HEK293T (cell line): Measurements from ENCODE around the gene ASNSD1.

Experiments
- CTCF ChIA-PET: fragments of 350-600 bp; formaldehyde crosslinking; extraction: SDS; loops from one replicate; lab custom pipeline; 2021; ENCODE audit warnings: antibody characterized with exemption, inconsistent platforms; lab: Yijun Ruan, JAX
- POLR2A ChIA-PET: fragments of 350-600 bp; formaldehyde crosslinking; extraction: SDS; loops from one replicate; lab custom pipeline; 2020; ENCODE audit warnings: antibody characterized with exemption, inconsistent platforms; lab: Yijun Ruan, JAX
- DNase-seq: peaks from one replicate; pipeline ENCODE4 v3.0.0; 2012; ENCODE audit warnings: mixed read lengths; ENCODE audit errors: extremely low spot score
- ARNT ChIP-seq: fragments of 450-650 bp; IDR thresholded peaks from 2 replicates; pipeline ENCODE4 v1.6.1; 2017; ENCODE audit warnings: mild to moderate bottlenecking
- BHLHE40 ChIP-seq: fragments of 450-650 bp; IDR thresholded peaks from 2 replicates; pipeline ENCODE4 v1.6.1; 2016; ENCODE audit warnings: mild to moderate bottlenecking, moderate library complexity, borderline replicate concordance
- CTBP1 ChIP-seq: fragments of 450-650 bp; IDR thresholded peaks from 2 replicates; pipeline ENCODE4 v1.6.1; 2016; ENCODE audit warnings: borderline replicate concordance
- ELF4 ChIP-seq: fragments of 450-650 bp; IDR thresholded peaks from 2 replicates; pipeline ENCODE4 v1.6.1; 2017; ENCODE audit warnings: antibody characterized with exemption
- FOXA1 ChIP-seq: fragments of 450-650 bp; IDR thresholded peaks from 2 replicates; pipeline ENCODE4 v1.6.1; 2016; ENCODE audit warnings: mild to moderate bottlenecking
- FOXK2 ChIP-seq: fragments of 450-650 bp; IDR thresholded peaks from 2 replicates; pipeline ENCODE4 v1.6.1; 2016; ENCODE audit warnings: mild to moderate bottlenecking
- FOXM1 ChIP-seq: fragments of 450-650 bp; IDR thresholded peaks from 2 replicates; pipeline ENCODE4 v1.6.1; 2017; ENCODE audit warnings: mild to moderate bottlenecking, borderline replicate concordance
- HDGF ChIP-seq: fragments of 450-650 bp; IDR thresholded peaks from 2 replicates; pipeline ENCODE4 v1.6.1; 2017; ENCODE audit warnings: antibody characterized with exemption, borderline replicate concordance
- L3MBTL2 ChIP-seq: fragments of 450-650 bp; conservative IDR thresholded peaks from 2 replicates; pipeline ENCODE4 v1.6.1; 2016; ENCODE audit warnings: mild to moderate bottlenecking
- LEF1 ChIP-seq: fragments of 450-650 bp; IDR thresholded peaks from 2 replicates; pipeline ENCODE4 v1.6.1; 2017; ENCODE audit warnings: mild to moderate bottlenecking, borderline replicate concordance
- NFRKB ChIP-seq: fragments of 450-650 bp; IDR thresholded peaks from 2 replicates; pipeline ENCODE4 v1.6.1; 2016; ENCODE audit warnings: mild to moderate bottlenecking, moderate library complexity
- PKNOX1 ChIP-seq: fragments of 450-650 bp; IDR thresholded peaks from 2 replicates; pipeline ENCODE4 v1.6.1; 2016
- SP1 ChIP-seq: fragments of 450-650 bp; IDR thresholded peaks from 2 replicates; pipeline ENCODE4 v1.6.1; 2017
- SUZ12 ChIP-seq: fragments of 450-650 bp; IDR thresholded peaks from 2 replicates; pipeline ENCODE4 v1.6.1; 2016; ENCODE audit warnings: mild to moderate bottlenecking
- TARDBP ChIP-seq: fragments of 450-650 bp; IDR thresholded peaks from 2 replicates; pipeline ENCODE4 v1.6.1; 2016
- ZNF384 ChIP-seq: fragments of 450-650 bp; IDR thresholded peaks from 2 replicates; pipeline ENCODE4 v1.6.1; 2016

The ASNSD1 gene

GRCh38 chr2:189631849-189632248, 29.4 kb upstream of the ASNSD1 start:
- ChIA-PET CTCF (interaction anchor here (0.6 kb wide), 1 partner anchor 1113 kb away, joined by 4 read pairs; no protein-coding TSS in a partner anchor), POLR2A (no interaction called here)
- no peak for DNase-seq
- TF ChIP-seq SP1 (no peak), FOXM1 (no peak)

- TF ChIP-seq SUZ12 (no peak), L3MBTL2 (no peak), SP1 (no peak), FOXA1 (no peak), HDGF (no peak), BHLHE40 (no peak), TARDBP (no peak), ELF4 (no peak), PKNOX1 (no peak), FOXM1 (no peak), ARNT (no peak), ZNF384 (no peak), CTBP1 (no peak), LEF1 (no peak), NFRKB (no peak), FOXK2 (no peak)
- CTCF ChIA-PET = no interaction called here
- DNase-seq = no peak
- POLR2A ChIA-PET = no interaction called here
These were observed 27.9 kb upstream of the ASNSD1 start for GRCh38 chr2:189633392-189633811.

GRCh38 chr2:189635353-189635752, 25.9 kb upstream of the ASNSD1 start:
- POLR2A ChIA-PET = no interaction called here
- CTCF ChIA-PET = no interaction called here
- TF ChIP-seq FOXM1 = no peak
- no peak for TF ChIP-seq SUZ12
- no peak for TF ChIP-seq ELF4
- no peak for TF ChIP-seq PKNOX1
- no peak for TF ChIP-seq HDGF
- no peak for TF ChIP-seq LEF1
- DNase-seq = no peak

GRCh38 chr2:189638301-189639006, 22.8 kb upstream of the ASNSD1 start:
- TF ChIP-seq LEF1 (no peak), BHLHE40 (no peak), SUZ12 (no peak), TARDBP (no peak), NFRKB (no peak), ELF4 (no peak), HDGF (no peak), FOXM1 (no peak), FOXA1 (no peak), ZNF384 (no peak), SP1 (no peak), L3MBTL2 (no peak), PKNOX1 (no peak), CTBP1 (no peak), ARNT (no peak), FOXK2 (no peak)
- DNase-seq = no peak
- CTCF ChIA-PET = no interaction called here
- POLR2A ChIA-PET = no interaction called here

- ChIA-PET POLR2A (no interaction called here), CTCF (no interaction called here)
- no peak for TF ChIP-seq ARNT
- no peak for TF ChIP-seq PKNOX1
- TF ChIP-seq HDGF = no peak
- TF ChIP-seq LEF1 = no peak
- no peak for TF ChIP-seq CTBP1
- TF ChIP-seq NFRKB = no peak
- no peak for TF ChIP-seq ELF4
- TF ChIP-seq FOXK2 = no peak
- TF ChIP-seq L3MBTL2 = no peak
- TF ChIP-seq BHLHE40 = no peak
- no peak for TF ChIP-seq FOXA1
- no peak for TF ChIP-seq FOXM1
- TF ChIP-seq SP1 = no peak
- DNase-seq = no peak
These were observed 22.2 kb upstream of the ASNSD1 start for GRCh38 chr2:189639007-189639609.
